ENCODE data around the gene VDAC2.

The VDAC2 gene

DNA sequence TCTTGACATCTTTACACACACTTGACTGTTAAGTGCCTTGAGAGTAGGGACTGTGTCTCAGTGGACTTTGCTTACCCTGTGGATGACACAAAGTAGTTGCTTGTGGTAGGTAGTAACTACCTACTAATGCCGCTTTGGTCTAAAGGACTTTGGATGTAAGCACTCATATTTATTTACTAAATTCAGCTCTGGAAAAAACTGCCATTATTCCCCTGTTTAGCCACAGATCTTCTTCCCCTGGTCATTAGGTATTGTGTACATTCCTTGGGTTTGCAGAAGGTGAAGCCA is 2.8 kb upstream of the VDAC2 start:
- H3K9me3 ChIP-seq (ENCODE audit: insufficient read depth, low read depth, low read length): no peaks in the 10 kb centered on the region
- no peak overlapping the region for H2AFZ ChIP-seq (ENCODE audit: insufficient read depth, low read length, poor library complexity)
- no peak overlapping the region for H3K4me3 ChIP-seq (ENCODE audit: low read depth, low read length)
- H3K27ac ChIP-seq (ENCODE audit: low read depth, low read length): peak overlapping the region; percentile 29
- H3K79me2 ChIP-seq (ENCODE audit: control insufficient read depth, insufficient read depth, low read length, poor library complexity): peaks cover 18% of the 10 kb centered on the region
- no peak overlapping the region for H2BK5ac ChIP-seq (ENCODE audit: low read depth, low read length, poor library complexity)
- no peak overlapping the region for H2AK5ac ChIP-seq (ENCODE audit: low read length)
- H3K9ac ChIP-seq (ENCODE audit: low read length): no peak overlapping the region
- DNase-seq: no peak
- H3K23ac ChIP-seq (ENCODE audit: low read length): no peak overlapping the region
- no peak overlapping the region for H2BK12ac ChIP-seq (ENCODE audit: low read length)
- H4K8ac ChIP-seq (ENCODE audit: low read depth, low read length): no peak overlapping the region
- peaks cover 5 to 11% of the 10 kb centered on the region in 2 experiments for H3K4me1 ChIP-seq (ENCODE audit: control insufficient read depth in 1 of 2, insufficient read depth in 2 of 2, low read length in 2 of 2)
- H3K4ac ChIP-seq (ENCODE audit: low read depth, low read length): no peak overlapping the region
- H3K4me2 ChIP-seq (ENCODE audit: low read length): no peak overlapping the region
- peaks cover 15% of the 10 kb centered on the region for H3K79me1 ChIP-seq (ENCODE audit: low read length)
- no peak overlapping the region for H4K12ac ChIP-seq (ENCODE audit: low read depth, low read length)
- peaks cover 3% of the 10 kb centered on the region in 2 experiments for H3K36me3 ChIP-seq (ENCODE audit: control insufficient read depth in 1 of 2, insufficient read depth in 2 of 2, low read length in 2 of 2)
- H3K14ac ChIP-seq (ENCODE audit: low read length): no peak overlapping the region
- no CpG with 5 or more reads among the region's 1 CpG for WGBS (ENCODE audit: extremely low coverage, insufficient coverage, insufficient read length)
- no peak overlapping the region for H2BK120ac ChIP-seq (ENCODE audit: insufficient read depth, low read length, poor library complexity)
- no peak overlapping the region for H4K91ac ChIP-seq (ENCODE audit: low read depth, low read length)
- no peaks in the 10 kb centered on the region for H3K27me3 ChIP-seq (ENCODE audit: insufficient read depth, low read length)
- no peak overlapping the region for H3K18ac ChIP-seq (ENCODE audit: low read length)

DNA sequence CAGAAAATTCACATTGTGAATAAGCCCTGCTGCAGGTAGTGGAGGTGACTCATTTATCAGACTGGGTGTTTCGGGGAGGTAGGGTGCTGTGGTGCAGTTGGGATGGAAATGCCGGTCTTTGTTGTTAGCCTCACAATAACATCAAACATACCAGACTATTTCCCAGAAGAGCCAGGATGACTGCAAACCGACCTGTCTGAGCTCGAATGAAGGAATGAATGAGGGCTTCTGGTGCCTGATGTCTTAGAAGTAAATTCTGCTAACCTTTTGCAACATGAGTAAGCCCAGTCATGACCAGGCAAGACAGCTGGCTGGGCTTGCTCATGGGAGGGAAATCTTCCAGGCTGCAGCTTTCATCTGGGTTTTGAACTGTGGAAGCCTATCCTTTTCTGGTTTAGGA is 2.4 kb upstream of the VDAC2 start:
- no peak overlapping the region for H2BK120ac ChIP-seq (ENCODE audit: insufficient read depth, low read length, poor library complexity)
- no peak overlapping the region for H3K4me3 ChIP-seq (ENCODE audit: low read depth, low read length)
- peaks cover 15% of the 10 kb centered on the region for H3K79me1 ChIP-seq (ENCODE audit: low read length)
- no peak overlapping the region for H2BK5ac ChIP-seq (ENCODE audit: low read depth, low read length, poor library complexity)
- H3K36me3 ChIP-seq (ENCODE audit: control insufficient read depth in 1 of 2, insufficient read depth in 2 of 2, low read length in 2 of 2): peaks cover 6 to 7% of the 10 kb centered on the region in 2 experiments
- no peak overlapping the region for H3K4ac ChIP-seq (ENCODE audit: low read depth, low read length)
- no peak overlapping the region for H2BK12ac ChIP-seq (ENCODE audit: low read length)
- H4K12ac ChIP-seq (ENCODE audit: low read depth, low read length): no peak overlapping the region
- peak; percentile 86 to 89 for DNase-seq
- H4K8ac ChIP-seq (ENCODE audit: low read depth, low read length): no peak overlapping the region
- peak overlapping the region; percentile 3 for H4K91ac ChIP-seq (ENCODE audit: low read depth, low read length)
- no CpG with 5 or more reads among the region's 4 CpGs for WGBS (ENCODE audit: extremely low coverage, insufficient coverage, insufficient read length)
- no peaks in the 10 kb centered on the region for H3K9me3 ChIP-seq (ENCODE audit: insufficient read depth, low read depth, low read length)
- H3K23ac ChIP-seq (ENCODE audit: low read length): no peak overlapping the region
- H3K14ac ChIP-seq (ENCODE audit: low read length): no peak overlapping the region
- no peak overlapping the region for H2AK5ac ChIP-seq (ENCODE audit: low read length)
- peaks cover 5 to 11% of the 10 kb centered on the region in 2 experiments for H3K4me1 ChIP-seq (ENCODE audit: control insufficient read depth in 1 of 2, insufficient read depth in 2 of 2, low read length in 2 of 2)
- H3K4me2 ChIP-seq (ENCODE audit: low read length): no peak overlapping the region
- H2AFZ ChIP-seq (ENCODE audit: insufficient read depth, low read length, poor library complexity): no peak overlapping the region
- no peaks in the 10 kb centered on the region for H3K27me3 ChIP-seq (ENCODE audit: insufficient read depth, low read length)
- H3K79me2 ChIP-seq (ENCODE audit: control insufficient read depth, insufficient read depth, low read length, poor library complexity): peaks cover 18% of the 10 kb centered on the region
- H3K18ac ChIP-seq (ENCODE audit: low read length): no peak overlapping the region
- H3K27ac ChIP-seq (ENCODE audit: low read depth, low read length): peak overlapping the region; percentile 29
- no peak overlapping the region for H3K9ac ChIP-seq (ENCODE audit: low read length)

DNA sequence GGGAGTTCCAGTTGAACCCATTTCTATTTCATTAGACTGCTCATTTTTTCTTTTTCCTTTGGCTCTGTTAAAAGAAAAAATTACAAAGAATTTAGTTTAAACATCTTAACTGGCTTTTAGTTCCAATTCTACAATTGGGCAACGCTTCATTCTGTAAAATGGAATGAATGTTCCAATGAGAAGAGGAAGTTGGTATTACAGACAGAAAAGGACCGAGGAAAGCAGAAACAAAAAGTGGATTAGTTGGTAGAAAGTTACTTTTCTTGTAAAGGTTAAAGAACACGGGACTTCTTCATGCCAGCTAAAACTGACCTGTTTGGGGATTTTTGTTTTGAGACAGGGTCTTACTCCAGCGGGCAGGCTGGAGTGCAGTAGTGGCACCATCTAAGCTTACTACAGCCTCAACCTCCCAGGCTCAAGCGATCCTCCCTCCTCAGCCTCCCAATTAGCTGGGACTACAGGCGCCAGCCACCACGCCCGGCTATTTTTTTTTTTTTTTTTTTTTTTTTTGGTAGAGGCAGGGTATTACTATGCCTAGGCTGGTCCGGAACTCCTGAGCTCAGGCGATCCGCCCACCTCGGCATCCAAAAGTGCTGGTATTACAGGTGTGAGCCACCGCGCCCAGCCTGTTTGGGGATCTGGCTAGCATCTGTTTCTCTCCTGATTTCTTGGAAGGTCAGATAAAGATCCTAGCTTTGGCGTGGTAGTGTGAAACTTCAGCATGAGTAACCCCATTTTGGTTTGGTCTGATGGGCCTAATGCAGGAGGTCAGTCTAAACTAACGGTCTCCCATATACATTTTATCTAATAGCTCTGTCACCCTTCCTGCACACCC is 1.3 kb upstream of the VDAC2 start:
- Histone ChIP-seq H3K79me1 (ENCODE audit: low read length) (peaks cover 15% of the 10 kb centered on the region), H3K18ac (ENCODE audit: low read length) (peak overlapping the region; percentile 60), H3K14ac (ENCODE audit: low read length) (peak overlapping the region; percentile 71), H3K27me3 (ENCODE audit: insufficient read depth, low read length) (no peaks in the 10 kb centered on the region), H3K4me1 (ENCODE audit: control insufficient read depth in 1 of 2, insufficient read depth in 2 of 2, low read length in 2 of 2) (peaks cover 5 to 11% of the 10 kb centered on the region in 2 experiments), H2AFZ (ENCODE audit: insufficient read depth, low read length, poor library complexity) (peak overlapping the region; percentile 39), H2AK5ac (ENCODE audit: low read length) (peak overlapping the region; percentile 95), H3K27ac (ENCODE audit: low read depth, low read length) (peak overlapping the region; percentile 68), H4K8ac (ENCODE audit: low read depth, low read length) (peak overlapping the region; percentile 99), H3K4me3 (ENCODE audit: low read depth, low read length) (no peak overlapping the region), H4K12ac (ENCODE audit: low read depth, low read length) (peak overlapping the region; percentile 63), H3K79me2 (ENCODE audit: control insufficient read depth, insufficient read depth, low read length, poor library complexity) (peaks cover 18% of the 10 kb centered on the region), H2BK12ac (ENCODE audit: low read length) (peak overlapping the region; percentile 44), H2BK5ac (ENCODE audit: low read depth, low read length, poor library complexity) (no peak overlapping the region), H2BK120ac (ENCODE audit: insufficient read depth, low read length, poor library complexity) (peak overlapping the region; percentile 88), H3K4me2 (ENCODE audit: low read length) (peak overlapping the region; percentile 83), H3K9me3 (ENCODE audit: insufficient read depth, low read depth, low read length) (no peaks in the 10 kb centered on the region), H3K36me3 (ENCODE audit: control insufficient read depth in 1 of 2, insufficient read depth in 2 of 2, low read length in 2 of 2) (peaks cover 8 to 9% of the 10 kb centered on the region in 2 experiments), H3K9ac (ENCODE audit: low read length) (no peak overlapping the region), H4K91ac (ENCODE audit: low read depth, low read length) (peak overlapping the region; percentile 94), H3K4ac (ENCODE audit: low read depth, low read length) (peak overlapping the region; percentile 96), H3K23ac (ENCODE audit: low read length) (no peak overlapping the region)
- WGBS (ENCODE audit: extremely low coverage, insufficient coverage, insufficient read length): no CpG with 5 or more reads among the region's 16 CpGs
- DNase-seq: peak; percentile 91

DNA sequence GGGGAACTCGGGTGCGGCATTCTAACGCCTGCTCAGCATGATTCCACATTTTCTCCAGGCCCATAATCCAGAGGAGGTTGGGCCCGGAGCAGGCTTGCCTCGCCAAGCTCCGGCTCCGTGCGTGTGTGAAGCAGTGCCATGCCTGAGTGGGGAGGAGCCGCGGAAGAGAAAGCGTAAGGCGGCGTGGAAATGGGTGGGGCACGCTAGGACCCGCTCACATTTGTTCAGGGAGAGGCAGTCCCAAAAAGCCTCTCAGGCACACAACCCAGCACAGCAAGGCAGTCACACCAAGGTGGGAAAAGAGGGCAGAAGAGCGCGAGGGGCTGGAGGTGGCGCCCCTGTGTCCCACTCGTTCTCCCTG is 695 bp upstream of the VDAC2 start:
- WGBS (ENCODE audit: extremely low coverage, insufficient coverage, insufficient read length): no CpG with 5 or more reads among the region's 19 CpGs
- peaks cover 5 to 11% of the 10 kb centered on the region in 2 experiments for H3K4me1 ChIP-seq (ENCODE audit: control insufficient read depth in 1 of 2, insufficient read depth in 2 of 2, low read length in 2 of 2)
- H3K79me2 ChIP-seq (ENCODE audit: control insufficient read depth, insufficient read depth, low read length, poor library complexity): peaks cover 18% of the 10 kb centered on the region
- peak overlapping the region; percentile 60 for H3K18ac ChIP-seq (ENCODE audit: low read length)
- H3K4me3 ChIP-seq (ENCODE audit: low read depth, low read length): peak overlapping the region; percentile 97
- H2AFZ ChIP-seq (ENCODE audit: insufficient read depth, low read length, poor library complexity): peak overlapping the region; percentile 39
- no peak overlapping the region for H3K23ac ChIP-seq (ENCODE audit: low read length)
- DNase-seq: peak; percentile 46 to 62
- peak overlapping the region; percentile 96 for H3K4ac ChIP-seq (ENCODE audit: low read depth, low read length)
- H2BK5ac ChIP-seq (ENCODE audit: low read depth, low read length, poor library complexity): peak overlapping the region; percentile 88
- peak overlapping the region; percentile 46 for H2BK12ac ChIP-seq (ENCODE audit: low read length)
- H3K14ac ChIP-seq (ENCODE audit: low read length): peak overlapping the region; percentile 71
- H4K8ac ChIP-seq (ENCODE audit: low read depth, low read length): peak overlapping the region; percentile 99
- H3K79me1 ChIP-seq (ENCODE audit: low read length): peaks cover 15% of the 10 kb centered on the region
- no peaks in the 10 kb centered on the region for H3K27me3 ChIP-seq (ENCODE audit: insufficient read depth, low read length)
- H2AK5ac ChIP-seq (ENCODE audit: low read length): peak overlapping the region; percentile 95
- peak overlapping the region; percentile 68 for H3K27ac ChIP-seq (ENCODE audit: low read depth, low read length)
- H4K12ac ChIP-seq (ENCODE audit: low read depth, low read length): peak overlapping the region; percentile 63
- H4K91ac ChIP-seq (ENCODE audit: low read depth, low read length): peak overlapping the region; percentile 94
- H3K36me3 ChIP-seq (ENCODE audit: control insufficient read depth in 1 of 2, insufficient read depth in 2 of 2, low read length in 2 of 2): peaks cover 14% of the 10 kb centered on the region in 2 experiments
- H3K4me2 ChIP-seq (ENCODE audit: low read length): peak overlapping the region; percentile 83
- H3K9ac ChIP-seq (ENCODE audit: low read length): peak overlapping the region; percentile 92
- no peaks in the 10 kb centered on the region for H3K9me3 ChIP-seq (ENCODE audit: insufficient read depth, low read depth, low read length)
- H2BK120ac ChIP-seq (ENCODE audit: insufficient read depth, low read length, poor library complexity): peak overlapping the region; percentile 88
